Hematopoietic multipotent progenitor cell treated with erythropoietin and hydrocortisone succinate and interleukin-3 and kit ligand, for 4 days (in vitro differentiated cells): ENCODE results near the gene IFNG-AS1.

ENCODE experiments used
- DNase-seq: peaks from one replicate; pipeline ENCODE4 v3.0.0-alpha.2; 2015

The IFNG-AS1 gene

DNA sequence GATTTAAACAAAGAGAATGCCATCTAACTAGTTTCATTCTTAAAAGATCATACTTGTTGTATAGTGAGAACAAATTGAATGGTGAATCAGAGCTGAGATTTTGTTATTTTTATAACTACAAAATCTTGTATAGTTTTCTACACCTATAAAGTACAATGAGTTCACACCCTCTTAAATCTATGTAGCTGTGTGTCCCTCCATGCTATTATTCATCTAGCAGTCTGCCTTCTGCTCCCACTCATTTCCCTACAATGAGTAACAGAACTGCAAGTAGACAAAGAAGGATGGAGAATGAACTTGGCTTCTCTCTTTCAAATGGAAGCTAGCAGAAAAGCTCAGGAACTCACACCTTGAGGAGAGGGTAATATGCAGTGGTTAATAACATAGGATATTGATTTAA is 7.1 kb downstream of the IFNG-AS1 start:
- DNase-seq, result no peak

DNA sequence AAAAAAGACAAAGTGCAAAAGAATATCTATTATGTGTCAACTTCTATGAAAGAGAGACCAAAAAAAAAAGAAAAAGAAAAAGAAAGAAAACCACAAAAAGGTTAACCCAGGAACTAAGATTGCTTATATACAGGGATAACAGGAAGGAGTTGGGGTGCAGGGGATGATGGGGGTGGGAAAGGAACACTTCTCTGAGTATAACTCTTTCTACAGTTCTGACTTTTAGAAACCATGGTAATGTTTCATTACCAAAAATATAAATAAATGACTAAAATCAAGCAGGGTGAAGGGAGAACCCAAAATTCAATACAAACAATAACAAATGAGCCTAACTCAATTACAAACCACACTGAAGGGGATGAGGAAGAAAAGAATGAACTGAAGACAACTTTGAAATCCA is 9.1 kb downstream of the IFNG-AS1 start:
- no peak for DNase-seq

DNA sequence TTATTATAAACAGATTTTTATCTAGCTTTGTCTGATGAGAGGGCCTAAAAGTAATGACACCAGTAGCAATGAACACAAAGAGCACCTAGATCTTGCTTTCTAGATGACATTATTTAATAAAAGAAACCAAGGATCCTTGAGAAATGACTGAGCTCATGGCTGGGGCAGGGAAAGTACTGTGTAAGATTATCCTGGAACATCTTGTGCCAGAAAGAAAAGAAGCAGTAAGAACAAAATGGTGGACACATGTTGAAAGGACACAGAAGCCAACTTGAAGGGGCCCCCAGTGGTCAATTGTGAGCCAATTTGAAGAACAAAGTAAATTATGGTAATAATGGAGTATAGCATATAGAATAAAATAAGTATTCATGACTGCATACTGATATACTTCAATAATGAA is 10.0 kb downstream of the IFNG-AS1 start:
- DNase-seq, result no peak

DNA sequence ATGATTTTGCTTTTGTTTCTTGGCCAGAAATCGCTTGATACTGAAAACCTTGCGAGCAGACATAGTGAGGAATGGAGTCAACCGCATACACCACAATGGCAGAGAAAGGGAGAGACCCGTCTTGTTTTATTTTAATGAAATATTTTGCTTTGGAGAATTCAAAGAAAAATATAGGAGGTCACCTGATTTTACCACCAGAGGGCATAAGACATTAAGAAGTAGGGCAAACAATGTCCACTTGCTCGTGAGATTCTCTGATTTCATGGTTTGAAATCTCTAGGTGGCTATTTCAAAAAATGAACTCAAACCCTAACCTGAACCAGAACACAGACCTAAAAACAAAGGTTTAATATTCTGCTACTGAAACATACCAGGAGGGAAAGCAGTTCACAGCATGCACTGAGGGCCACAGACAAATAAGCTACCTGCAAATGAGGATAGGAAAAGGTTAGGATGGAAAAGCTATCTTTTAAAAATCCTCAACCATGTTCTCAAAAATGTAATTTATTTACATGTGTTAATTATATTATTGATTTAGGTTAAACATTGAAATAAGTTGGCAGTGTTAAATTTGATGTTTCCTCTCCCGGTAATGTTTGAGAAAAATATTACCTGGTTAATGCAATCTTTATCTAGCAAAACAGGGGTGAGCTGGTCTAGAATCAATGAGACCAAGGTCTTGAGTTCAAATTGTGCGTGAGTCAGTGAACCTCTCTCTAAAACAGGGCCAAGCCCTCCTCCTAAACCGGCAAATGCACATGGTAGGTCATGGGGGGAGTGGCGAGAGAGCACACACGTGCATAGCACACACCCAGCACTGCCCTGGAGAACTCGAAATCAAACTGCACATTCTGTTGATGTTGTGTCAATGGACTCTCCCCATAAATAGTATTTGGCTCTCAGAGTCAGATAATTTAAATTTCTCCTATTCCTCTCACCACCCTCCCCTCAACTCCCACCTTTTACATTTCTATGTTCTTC is 12.5 kb downstream of the IFNG-AS1 start:
- peak; percentile 42 for DNase-seq

DNA sequence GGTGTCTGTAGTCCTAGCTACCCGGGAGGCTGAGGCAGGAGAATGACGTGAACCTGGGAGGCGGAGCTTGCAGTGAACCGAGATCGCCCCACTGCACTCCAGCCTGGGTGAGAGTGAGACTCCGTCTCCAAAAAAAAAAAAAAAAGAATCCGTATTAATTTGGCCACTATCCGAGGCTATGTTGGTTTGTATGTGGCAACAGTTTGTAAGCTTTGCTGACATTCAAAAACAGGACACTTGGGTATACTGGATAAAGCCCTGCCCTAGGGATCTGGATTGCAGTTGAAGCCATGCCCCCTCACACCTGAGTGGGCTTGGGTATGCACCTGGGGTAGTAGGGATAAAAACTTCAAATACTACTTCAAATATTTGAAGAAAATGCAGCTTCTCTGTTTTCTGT is 14.5 kb downstream of the IFNG-AS1 start:
- no peak for DNase-seq

DNA sequence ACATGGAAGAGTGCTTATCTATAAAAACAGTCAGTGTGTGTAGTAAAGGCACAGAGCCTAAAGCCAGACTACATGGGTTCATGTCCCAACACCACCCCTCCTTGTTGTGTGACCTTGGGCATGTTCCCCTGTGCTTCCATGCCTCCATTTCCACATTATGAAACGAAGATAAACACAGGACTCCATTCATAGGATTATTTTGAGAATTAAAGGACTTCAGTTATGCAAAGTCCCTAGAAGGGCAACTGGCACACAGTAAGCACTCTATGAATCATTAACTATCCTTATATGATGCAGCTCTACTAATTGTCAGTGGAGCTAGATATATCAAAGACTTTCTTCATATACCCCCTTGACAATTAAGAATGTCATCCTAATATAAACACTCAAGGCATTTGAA is 17.8 kb downstream of the IFNG-AS1 start:
- DNase-seq, result no peak

DNA sequence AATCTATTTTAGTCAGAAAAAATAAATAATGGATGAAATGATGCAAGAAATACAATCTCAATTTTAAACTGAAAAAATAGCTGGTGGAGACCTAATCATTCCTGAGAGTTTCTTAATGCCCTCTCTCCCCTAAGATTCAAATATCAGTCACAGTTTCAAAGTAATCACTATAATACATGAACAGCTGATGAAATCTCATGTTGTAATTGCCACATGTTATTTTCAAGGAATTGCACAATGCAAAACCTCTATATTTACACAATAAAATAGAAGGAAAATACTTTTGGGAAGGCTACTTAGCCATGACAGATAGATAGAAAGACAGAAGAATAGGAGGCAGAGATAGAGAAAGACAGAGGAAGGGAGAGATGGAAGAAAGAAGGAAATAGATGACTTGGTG is 18.2 kb downstream of the IFNG-AS1 start:
- DNase-seq, result no peak

DNA sequence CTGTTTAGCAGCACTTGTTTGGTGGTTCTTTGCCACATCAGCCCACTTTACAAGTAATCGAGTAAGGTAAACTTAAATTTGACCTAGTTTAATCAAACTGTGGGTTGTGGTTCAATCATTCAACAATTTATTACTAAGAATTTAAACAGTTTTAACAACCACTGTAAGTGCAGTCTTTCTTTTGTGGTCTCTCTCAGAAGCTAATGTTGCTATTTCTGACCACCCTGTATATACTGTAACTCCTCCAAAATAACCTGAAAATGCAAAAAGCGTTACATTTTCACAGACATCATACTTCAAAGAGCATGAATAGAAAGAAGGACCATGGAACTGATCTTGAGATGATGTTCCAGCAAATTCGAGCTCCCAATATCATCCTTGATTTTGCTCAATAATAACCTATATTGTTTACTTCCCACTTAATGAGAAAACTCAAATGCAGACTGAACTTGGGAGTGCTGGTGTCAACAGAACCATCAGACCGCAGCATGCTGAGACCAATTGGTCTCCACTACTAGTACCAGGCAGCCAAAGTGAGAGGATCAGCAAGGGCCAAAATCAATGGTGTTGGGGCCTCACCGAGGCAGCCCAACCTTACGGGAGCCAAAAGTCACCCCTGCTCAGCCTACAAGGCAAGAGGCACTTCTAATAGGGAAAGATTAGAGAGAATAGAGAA is 22.1 kb downstream of the IFNG-AS1 start:
- DNase-seq, result no peak

DNA sequence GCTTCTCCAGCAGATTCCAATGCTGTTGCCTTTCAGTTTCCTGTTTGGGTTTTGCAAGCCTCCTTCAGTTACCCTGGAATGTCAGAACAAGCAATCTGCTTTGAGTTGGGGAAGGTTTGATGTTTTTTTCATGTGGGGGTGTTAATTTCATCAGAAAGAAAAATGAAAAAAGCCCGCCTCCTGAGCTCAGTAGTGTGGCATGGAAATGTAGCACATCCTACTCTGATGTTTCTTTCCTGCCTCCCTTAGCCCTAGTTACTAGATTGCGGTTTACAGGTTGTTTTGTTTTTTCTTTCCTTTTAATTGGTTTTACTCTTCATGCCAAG is 22.6 kb downstream of the IFNG-AS1 start:
- DNase-seq, result no peak

DNA sequence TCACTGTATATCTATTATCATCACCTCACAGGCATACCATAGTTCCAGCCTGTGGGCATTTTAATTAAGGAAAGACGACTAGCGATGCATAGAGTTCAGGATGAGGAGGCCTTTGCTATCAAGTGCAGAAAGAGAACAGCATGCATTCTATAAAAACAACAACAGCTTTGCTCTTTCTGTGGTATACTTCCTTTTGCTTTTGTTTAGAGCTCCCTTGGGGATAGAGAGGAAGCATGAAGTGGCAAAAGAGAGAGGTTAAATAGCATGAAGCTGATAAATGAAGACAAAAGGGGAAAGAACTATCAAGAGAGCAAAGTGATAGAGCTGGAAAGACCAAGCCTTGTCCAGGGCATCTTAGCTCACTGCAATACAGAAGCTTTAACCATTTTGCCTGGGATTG is 23.5 kb downstream of the IFNG-AS1 start:
- no peak for DNase-seq

DNA sequence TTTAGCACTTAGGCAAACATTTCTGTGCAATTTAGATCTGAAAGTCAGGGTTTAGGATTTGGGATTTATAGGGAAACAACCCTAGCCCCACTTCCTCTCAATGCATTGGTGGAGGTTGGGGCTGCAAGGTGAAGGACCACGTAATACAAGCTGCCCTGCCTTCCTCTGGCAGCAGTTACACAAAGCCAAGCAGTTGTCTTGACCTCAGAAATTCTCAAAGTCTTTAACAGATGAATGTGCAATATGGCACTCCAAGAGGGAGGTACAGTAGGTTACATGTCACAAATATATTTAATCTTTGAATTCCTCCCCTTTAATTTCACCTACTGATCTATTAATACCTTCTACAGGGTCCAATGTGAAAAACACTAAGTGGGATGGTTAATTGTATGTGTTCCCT is 23.9 kb downstream of the IFNG-AS1 start:
- DNase-seq, result no peak

DNA sequence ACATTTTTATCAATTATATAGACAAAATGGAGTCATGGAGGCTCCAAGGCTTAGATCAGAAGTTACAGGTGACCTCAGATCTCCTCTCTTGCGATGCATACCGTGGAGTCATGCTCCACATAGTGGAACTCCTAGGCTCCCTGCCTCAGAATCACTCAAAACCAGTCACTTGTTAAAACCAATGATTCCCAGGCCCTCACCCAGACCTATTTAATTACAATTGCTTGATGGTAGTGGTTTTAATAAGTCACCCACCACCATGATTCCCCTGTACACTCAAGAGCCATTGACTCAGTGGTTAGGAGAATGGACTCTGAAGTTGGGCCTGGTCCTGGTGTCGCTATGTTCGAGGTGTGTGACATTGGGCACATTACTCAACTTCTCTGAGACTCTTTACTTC is 26.9 kb downstream of the IFNG-AS1 start:
- DNase-seq, result no peak

DNA sequence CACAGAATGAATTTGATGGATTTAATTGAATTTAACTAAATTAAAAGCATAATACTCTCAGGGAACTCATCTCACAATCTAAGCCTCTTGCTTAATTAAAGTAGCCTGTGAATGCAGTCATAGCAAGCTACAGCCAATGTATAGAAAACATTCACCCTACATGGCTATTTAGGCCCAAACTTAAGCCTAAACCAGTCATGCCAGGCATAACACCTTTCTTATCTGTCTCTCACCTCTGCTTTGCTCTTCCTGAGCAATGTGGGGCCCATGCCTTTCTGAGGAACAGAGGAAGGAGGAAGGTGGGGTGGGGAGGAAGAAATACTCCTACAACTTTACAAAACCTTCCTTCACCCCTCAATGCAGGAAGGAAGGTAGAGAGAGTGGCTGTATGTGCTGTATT is 29.1 kb downstream of the IFNG-AS1 start:
- DNase-seq, result no peak

DNA sequence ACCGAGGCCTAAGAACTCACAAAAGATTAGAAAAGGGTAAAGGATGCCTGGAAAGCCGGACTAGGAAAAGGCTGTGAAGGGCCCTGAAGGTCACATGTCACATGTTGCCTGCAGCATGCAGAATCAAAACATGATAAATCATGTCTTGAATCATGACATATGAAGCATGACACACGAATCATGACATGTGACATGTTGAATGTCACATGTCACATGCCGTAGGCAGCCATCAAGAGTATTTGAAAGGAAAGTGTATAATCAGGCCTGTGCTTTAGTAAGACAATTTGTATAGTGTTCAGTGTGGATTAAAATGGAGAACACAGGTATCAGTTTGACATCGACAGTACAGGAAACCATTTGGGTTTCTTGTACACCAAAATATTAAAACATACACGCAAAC is 30.8 kb downstream of the IFNG-AS1 start:
- no peak for DNase-seq

DNA sequence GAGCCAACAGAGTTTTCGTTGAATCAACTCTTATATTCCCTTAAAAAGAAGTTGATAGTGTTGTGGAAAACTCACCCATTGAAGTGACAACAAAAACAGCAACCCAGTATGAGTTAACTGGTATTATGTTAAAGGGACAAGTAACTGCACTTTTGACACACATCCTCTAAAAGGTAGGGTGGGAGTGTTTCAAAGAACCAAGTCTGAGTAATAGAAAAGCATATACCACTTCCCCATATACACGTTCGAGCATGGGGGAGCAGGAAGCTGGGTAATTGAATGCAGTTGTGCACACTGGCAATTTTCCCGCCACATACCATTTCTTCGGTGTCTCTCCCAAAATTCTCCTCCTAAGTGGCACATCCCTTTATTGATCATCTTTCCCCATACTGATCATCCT is 31.5 kb downstream of the IFNG-AS1 start:
- no peak for DNase-seq

DNA sequence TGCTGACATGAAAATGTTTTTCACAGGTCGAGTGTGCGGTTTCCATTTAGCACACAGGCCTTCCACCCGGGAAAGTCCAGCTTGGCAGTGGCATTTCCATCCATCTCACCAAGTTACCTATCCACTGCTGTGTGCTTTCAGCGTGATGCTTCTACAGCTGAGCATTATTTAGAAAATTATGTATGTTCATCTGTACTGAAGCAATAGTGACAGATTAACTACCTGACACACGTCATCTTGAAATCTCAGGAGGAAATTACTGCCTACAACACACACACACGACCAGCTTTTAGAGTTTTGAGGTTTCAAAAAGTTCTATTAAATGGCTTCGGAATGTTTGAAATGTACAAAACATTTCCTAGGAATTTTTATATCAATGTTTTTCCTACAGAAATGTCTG is 39.4 kb downstream of the IFNG-AS1 start:
- DNase-seq, result no peak

DNA sequence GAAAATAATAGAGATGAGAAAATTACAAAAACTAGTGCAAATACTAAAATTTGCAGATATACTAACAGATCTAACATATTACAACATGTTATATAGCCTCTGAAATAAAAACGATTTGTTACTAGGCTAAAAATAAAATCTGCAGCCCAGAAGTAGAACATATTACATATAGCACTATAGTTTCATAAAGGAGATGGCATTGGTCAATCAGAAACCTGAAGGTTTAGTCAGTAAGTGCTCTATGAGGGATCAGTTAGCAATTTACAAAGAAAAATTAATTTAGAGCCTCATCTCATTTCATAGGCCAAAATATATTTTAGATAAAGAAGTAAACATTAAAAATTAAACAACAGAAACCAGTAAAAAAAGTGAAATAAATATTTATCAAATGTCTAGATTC is 41.0 kb downstream of the IFNG-AS1 start:
- DNase-seq, result no peak

DNA sequence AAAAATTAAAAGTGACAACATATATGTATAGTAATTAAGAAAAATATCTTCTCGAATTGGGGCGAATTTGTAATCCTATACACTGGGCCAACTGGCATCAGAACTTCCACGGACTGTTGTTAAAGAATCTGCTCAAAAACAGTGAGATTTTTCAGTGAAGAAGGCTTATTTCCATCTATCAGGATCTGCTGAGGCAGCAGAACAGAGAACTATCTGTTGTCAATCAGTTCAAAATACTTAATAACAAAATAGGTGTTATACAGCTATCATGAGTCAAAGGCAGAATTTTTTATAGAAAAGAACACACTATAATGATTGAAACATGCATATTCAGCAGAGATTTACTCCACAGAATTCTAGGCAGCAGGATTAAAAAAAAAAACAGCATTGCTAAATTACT is 41.9 kb downstream of the IFNG-AS1 start:
- DNase-seq, result no peak

DNA sequence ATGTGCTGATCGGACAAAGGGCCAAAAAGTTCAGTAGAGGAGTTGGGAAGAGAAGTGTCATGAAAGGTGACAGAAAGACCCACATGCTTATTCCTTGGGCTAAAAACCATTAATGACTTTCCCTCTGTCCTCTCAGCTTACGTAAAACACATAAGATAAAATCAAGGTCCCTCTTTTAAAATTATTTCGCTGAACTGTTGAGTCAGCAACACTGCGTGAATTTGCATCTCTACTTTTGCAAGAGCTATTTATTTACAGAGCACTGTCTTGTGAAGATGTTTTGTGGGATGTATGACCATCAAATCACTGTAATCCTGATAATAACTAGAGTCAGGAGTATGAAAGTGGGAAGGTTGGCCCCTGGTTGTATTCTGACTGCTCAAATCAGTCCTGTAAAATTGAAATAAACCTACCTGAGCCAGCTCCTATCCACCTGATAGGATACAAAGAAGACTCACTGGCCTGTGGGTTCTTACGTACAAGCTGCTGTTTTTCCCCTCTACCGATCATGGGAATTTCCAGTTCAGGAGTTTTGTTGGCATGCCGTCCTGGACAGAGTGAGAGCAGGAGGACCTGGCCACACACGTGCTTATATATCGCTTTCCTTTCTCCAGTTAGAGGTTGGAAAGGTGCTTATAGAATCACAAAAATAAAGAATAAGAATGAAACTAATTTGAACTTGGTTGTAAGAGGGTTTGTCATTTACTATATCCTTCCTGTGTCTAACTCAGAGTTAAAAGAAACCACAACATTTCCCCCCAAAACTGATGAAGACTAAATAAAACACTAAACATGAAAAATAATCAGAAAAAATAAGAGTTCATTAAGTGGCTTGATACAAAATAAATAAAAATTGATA is 42.9 kb downstream of the IFNG-AS1 start:
- DNase-seq, result no peak

DNA sequence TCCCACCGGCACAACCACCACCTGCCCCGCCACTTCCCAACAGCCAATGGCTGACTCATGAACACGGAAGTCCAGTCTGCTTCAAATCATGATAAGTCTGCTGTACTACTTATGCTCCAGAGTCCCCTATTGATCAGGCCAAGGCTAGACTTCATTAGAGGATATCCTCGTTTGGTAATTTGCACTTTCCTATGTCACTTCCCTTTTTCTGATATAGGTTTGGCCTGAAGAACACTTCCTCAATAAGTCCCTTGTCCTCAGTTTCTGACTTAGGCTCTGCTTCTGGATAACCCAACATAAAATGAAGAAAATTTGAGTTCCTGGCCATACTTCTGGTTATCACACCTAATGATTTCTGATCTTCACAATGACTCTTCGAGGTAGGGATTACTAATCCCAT is 45.3 kb downstream of the IFNG-AS1 start:
- DNase-seq, result peak; percentile 19

DNA sequence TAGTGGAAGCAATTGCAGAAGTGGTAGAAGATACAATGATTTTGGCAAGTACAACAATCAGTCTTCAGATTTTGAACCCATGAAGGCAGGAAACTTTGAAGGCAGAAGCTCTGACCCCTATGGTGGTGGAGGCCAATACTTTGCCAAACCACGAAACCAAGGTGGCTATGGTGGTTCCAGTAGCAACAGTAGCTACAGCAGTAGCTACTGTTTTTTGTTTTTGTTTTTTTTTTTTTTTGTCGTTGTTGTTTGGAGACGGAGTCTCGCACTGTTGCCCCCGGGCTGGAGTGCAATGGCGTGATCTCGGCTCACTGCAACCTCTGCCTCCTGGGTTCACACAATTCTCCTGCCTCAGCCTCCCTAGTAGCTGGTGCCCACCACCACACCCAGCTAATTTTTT is 47.4 kb downstream of the IFNG-AS1 start:
- no peak for DNase-seq

DNA sequence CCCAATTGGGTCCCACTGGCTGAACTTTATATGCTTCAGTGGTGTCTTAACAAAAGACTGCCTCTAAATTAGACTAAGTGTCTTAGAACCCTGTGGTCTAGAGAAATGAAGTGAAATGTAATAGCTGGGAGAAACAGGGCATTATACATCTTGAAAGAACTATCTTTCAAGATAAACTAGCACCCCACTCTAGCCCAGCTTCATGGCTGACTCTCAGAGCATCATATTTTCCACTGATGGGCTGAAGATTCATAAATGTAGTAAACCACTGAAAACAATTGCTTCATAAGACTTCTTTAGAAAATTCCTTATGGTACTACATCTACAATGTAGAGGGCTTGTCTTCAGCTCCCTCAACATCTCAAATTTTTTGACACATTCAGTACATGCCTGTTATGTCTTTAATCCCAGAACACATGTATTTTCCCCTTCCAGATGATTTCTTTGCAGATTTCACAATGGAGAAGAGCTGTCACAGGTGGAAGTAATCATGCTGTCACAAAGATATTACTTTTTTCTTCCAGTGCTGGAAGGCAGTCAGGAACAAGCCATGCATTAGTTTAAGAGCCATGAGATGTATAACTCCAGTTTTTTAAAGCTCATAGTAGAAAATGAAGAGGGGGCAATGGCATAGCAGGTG is 48.5 kb downstream of the IFNG-AS1 start:
- no peak for DNase-seq

DNA sequence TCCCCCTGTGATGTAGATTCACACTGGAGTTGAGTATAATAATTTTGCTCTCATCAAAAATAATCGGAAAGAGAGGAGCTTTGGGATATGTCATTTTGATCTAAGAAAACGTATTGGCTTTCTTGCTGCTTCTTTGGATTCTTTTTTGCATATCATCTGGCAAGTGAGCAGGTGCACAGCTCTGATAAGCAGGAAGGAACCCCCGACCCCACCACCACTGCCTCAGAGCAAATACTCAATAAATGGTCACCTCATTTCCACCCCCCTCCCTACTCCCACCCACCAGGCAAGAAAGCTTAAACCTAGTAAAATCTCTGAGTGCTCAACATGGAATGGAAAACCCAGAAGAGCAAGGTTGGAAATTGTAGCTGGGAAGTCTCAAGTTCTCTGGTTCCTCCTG is 49.4 kb downstream of the IFNG-AS1 start:
- DNase-seq, result no peak
